ENCODE measurements around the gene LPP. TPM values are rescaled to one million over a fixed set of nuclear protein-coding genes. Genes with fewer than 3 reads are reported as not detected.

Gene LPP
- total and polyA plus RNA-seq, 2 of the 4 experiments (the other 2 are of a cell fraction): 16.0 to 130 TPM

- H4K20me1 ChIP-seq (ENCODE audit: insufficient read depth, low read length): peaks cover 77% of the 10 kb centered on the region
- H3K27ac ChIP-seq (ENCODE audit: insufficient read depth, low read length): no peak overlapping the region
- no peak overlapping the region for H2BK15ac ChIP-seq (ENCODE audit: low read depth, low read length)
- peaks cover 48% of the 10 kb centered on the region for H3K9me1 ChIP-seq (ENCODE audit: insufficient read depth, low read length)
- no peak overlapping the region for H4K8ac ChIP-seq (ENCODE audit: low read depth in 2 of 2, low read length in 2 of 2)
- no TSS peak for BruUV-seq (replicated peaks)
- peak overlapping the region; percentile 10; the same call in 1 of the 2 replicates for H2BK20ac ChIP-seq (ENCODE audit: low read depth, low read length)
- H2BK120ac ChIP-seq (ENCODE audit: low read depth, low read length): no peak overlapping the region
- H3K4me3 ChIP-seq (ENCODE audit: insufficient read depth, low read depth, low read length): no peak overlapping the region
- CTCF ChIA-PET: no interaction called here
- H3K18ac ChIP-seq (ENCODE audit: low read depth, low read length): no peak overlapping the region
- H3K56ac ChIP-seq (ENCODE audit: extremely low read depth, insufficient read depth, low read length): no peak overlapping the region
- H3K36me3 ChIP-seq (ENCODE audit: control insufficient read depth, insufficient read depth, low read length): peaks cover 11% of the 10 kb centered on the region
- H4K91ac ChIP-seq (ENCODE audit: insufficient read depth, low read depth, low read length): no peak overlapping the region
- no peak overlapping the region for H3K4ac ChIP-seq (ENCODE audit: low read depth, low read length)
- ATAC-seq (ENCODE audit: low read depth): no peak
- in situ Hi-C loops (cut with MboI; ENCODE audit: low sequenced_read_pairs): no loop called here
- 0 out of 2 replicates have a peak overlapping the region, but pooled peaks have one; percentile 34 for H3K23ac ChIP-seq (ENCODE audit: low read depth, low read length)
- H3K9ac ChIP-seq (ENCODE audit: low read depth, low read length): no peak overlapping the region
- no peak overlapping the region for H4K5ac ChIP-seq (ENCODE audit: low read depth, low read length)
- H2AK9ac ChIP-seq (replicated peaks; ENCODE audit: low read depth, low read length, poor library complexity): no peak overlapping the region
- H2AFZ ChIP-seq (replicated peaks; ENCODE audit: low read length, poor library complexity): no peak overlapping the region
- peaks cover 27% of the 10 kb centered on the region for H3K4me1 ChIP-seq (ENCODE audit: control insufficient read depth, insufficient read depth, low read length)
- H2AK5ac ChIP-seq (ENCODE audit: low read depth, low read length): peak overlapping the region; percentile 4; the same call in 1 of the 2 replicates
- POLR2A ChIA-PET (ENCODE audit: unreplicated experiment): no interaction called here
- H3K4me2 ChIP-seq (ENCODE audit: low read depth, low read length): no peak overlapping the region
- intact Hi-C loops (cut with micrococcal nuclease): no loop called here
- dilution Hi-C loops (cut with HindIII; ENCODE audit: low sequenced_read_pairs, unreplicated experiment): no loop called here
- no peak overlapping the region for H2BK5ac ChIP-seq (ENCODE audit: low read depth, low read length, poor library complexity, severe bottlenecking)
- WGBS, 2 experiments (ENCODE audit: extremely low coverage in 2 of 2, insufficient read length in 1 of 2): no CpG with 5 or more reads among the region's 3 CpGs
- TF ChIP-seq MAFK (IDR thresholded peaks at IDR 0.05; ENCODE audit: low read depth, low read length) (no peak), MXI1 (IDR thresholded peaks at IDR 0.05; ENCODE audit: borderline replicate concordance, low read depth, low read length) (no peak), RCOR1 (IDR thresholded peaks at IDR 0.05; ENCODE audit: insufficient replicate concordance, low read length) (no peak), RAD21 (IDR thresholded peaks at IDR 0.05; ENCODE audit: low read length) (no peak), NFE2L2 (IDR thresholded peaks at IDR 0.05; ENCODE audit: low read depth, low read length) (no peak), ELK1 (IDR thresholded peaks at IDR 0.05; ENCODE audit: borderline replicate concordance, low read depth, low read length) (no peak), CHD1 (IDR thresholded peaks at IDR 0.05; ENCODE audit: low read depth, low read length) (no peak), BHLHE40 (IDR thresholded peaks at IDR 0.05; ENCODE audit: low read depth, low read length) (no peak), POLR2A (IDR thresholded peaks at IDR 0.05; ENCODE audit: low read depth, low read length) (no peak), FOS (IDR thresholded peaks at IDR 0.05; ENCODE audit: low read depth, low read length) (no peak), CEBPB (IDR thresholded peaks at IDR 0.05; ENCODE audit: low read depth, low read length) (no peak), MAZ (IDR thresholded peaks at IDR 0.05; ENCODE audit: borderline replicate concordance, low read depth, low read length) (no peak), SMC3 (IDR thresholded peaks at IDR 0.05; ENCODE audit: low read depth, low read length) (no peak), CTCF (conservative IDR thresholded peaks at IDR 0.05; ENCODE audit: low read depth, low read length) (no peak), USF2 (IDR thresholded peaks at IDR 0.05; ENCODE audit: low read depth, low read length) (no peak)
- no peak for DNase-seq
- H3K79me1 ChIP-seq (ENCODE audit: low read depth in 1 of 2, low read length in 2 of 2): peaks cover 34 to 82% of the 10 kb centered on the region in 2 experiments
- no peaks in the 10 kb centered on the region for H3K27me3 ChIP-seq (ENCODE audit: control insufficient read depth, insufficient read depth, low read length)
- H3K14ac ChIP-seq (replicated peaks; ENCODE audit: low read depth, low read length): no peak overlapping the region
- H3K9me3 ChIP-seq (ENCODE audit: control insufficient read depth, insufficient read depth, low read length): no peaks in the 10 kb centered on the region
These were observed 44.0 kb downstream of the LPP start for GRCh38 chr3:188198001-188198400.
